GM12878 (cell line): ENCODE results near the gene TRABD2B. TPM values are rescaled to one million over a fixed set of nuclear protein-coding genes. Genes with fewer than 3 reads are reported as not detected.

Experiments
- CBX5 ChIP-seq: sonication (generic); IDR thresholded peaks from 2 replicates; pipeline ENCODE4 v1.6.1; 2016; ENCODE audit warnings: low read depth, moderate library complexity, mild to moderate bottlenecking, inconsistent platforms
- E2F4 ChIP-seq: IDR thresholded peaks from 2 replicates; pipeline ENCODE4 v1.6.1; 2012; ENCODE audit warnings: low read depth, low read length, improper control_type of control experiment
- ELK1 ChIP-seq: IDR thresholded peaks from 2 replicates; pipeline ENCODE4 v1.6.1; 2012; ENCODE audit warnings: low read depth, low read length, improper control_type of control experiment
- NFYB ChIP-seq: IDR thresholded peaks from 2 replicates; pipeline ENCODE4 v1.6.1; 2011; ENCODE audit warnings: low read depth, mild to moderate bottlenecking, low read length, improper control_type of control experiment, moderate library complexity; ENCODE audit not compliant: insufficient read depth
- POLR2A ChIP-seq: IDR thresholded peaks from 2 replicates; pipeline ENCODE4 v1.6.1; 2011; ENCODE audit warnings: low read depth, mild to moderate bottlenecking, low read length
- SKIL ChIP-seq: fragments of 450-650 bp; IDR thresholded peaks from 2 replicates; pipeline ENCODE4 v1.6.1; 2017; ENCODE audit warnings: mild to moderate bottlenecking, low read depth, inconsistent platforms; ENCODE audit not compliant: poor library complexity, severe bottlenecking
- TBL1XR1 ChIP-seq: IDR thresholded peaks from 2 replicates; pipeline ENCODE4 v1.6.1; 2012; ENCODE audit warnings: low read depth, low read length, improper control_type of control experiment
- TCF3 ChIP-seq: IDR thresholded peaks from 2 replicates; pipeline ENCODE4 v1.6.1; 2012; ENCODE audit warnings: low read depth, mild to moderate bottlenecking, low read length, borderline replicate concordance; ENCODE audit not compliant: insufficient read depth
- YBX1 ChIP-seq: fragments of 450-650 bp; IDR thresholded peaks from 2 replicates; pipeline ENCODE4 v1.6.1; 2016; ENCODE audit warnings: antibody characterized with exemption
- ZBTB40 ChIP-seq: fragments of 450-650 bp; IDR thresholded peaks from 2 replicates; pipeline ENCODE4 v1.6.1; 2016; ENCODE audit warnings: mild to moderate bottlenecking, moderate library complexity, borderline replicate concordance
- polyA plus RNA-seq, 11 experiments: library from polyadenylated mRNA; depleted of rRNA in 4 of 11; unstranded in 6 of 11; stranded (reverse) in 5 of 11; fragments of >200 nt; fragmentation: Nextera tagmentation in 4 of 11; fragmentation: Illumina TruSeq in 1 of 11; extraction: Ambion mirVana in 4 of 11; extraction: Trizol in 1 of 11; gene quantifications; 1 replicate in 1 of 11; 2 replicates in 10 of 11; pipeline versions ENCODE4 v1.2.1 to v1.2.3, GENCODE V29; 2011 to 2016; ENCODE audit warnings: inconsistent platforms in 2 of 11, missing spikeins in 2 of 11, low read depth in 1 of 11
- total RNA-seq, 4 experiments: library from RNA; depleted of rRNA in 3 of 4; stranded (reverse); fragments of >200 nt in 3 of 4; fragmentation: Illumina TruSeq in 1 of 4; extraction: Trizol in 1 of 4; gene quantifications; 2 replicates each; pipeline versions ENCODE4 v1.2.1 to v1.2.3, GENCODE V29; 2013 to 2021

TRABD2B gene
- total and polyA plus RNA-seq, 10 of the 15 experiments (the other 5 are each of a cell fraction or from before 2014, with no cell fraction given): not detected

GRCh38 chr1:47842228-47842919, 154.8 kb downstream of the TRABD2B start (continued):
- no peak for TF ChIP-seq ELK1
- TF ChIP-seq POLR2A: no peak
- TF ChIP-seq TBL1XR1: no peak
- no peak for TF ChIP-seq CBX5
- TF ChIP-seq SKIL: no peak
- no peak for TF ChIP-seq NFYB
- TF ChIP-seq TCF3: no peak
- TF ChIP-seq E2F4: no peak
- no peak for TF ChIP-seq YBX1
- no peak for TF ChIP-seq ZBTB40
